Loucy (cell line): Measurements from ENCODE around the gene CIART.

Source experiments
- H2AFZ ChIP-seq: fragments of 200-600 bp; sonication (generic); 2 replicates; pipeline ENCODE4 v1.6.0; 2016; ENCODE audit warnings: antibody characterized with exemption, mild to moderate bottlenecking, low read length, moderate library complexity
- H3F3A ChIP-seq: fragments of 200-600 bp; 2 replicates; pipeline ENCODE4 v1.6.0; 2016; ENCODE audit warnings: antibody characterized with exemption, low read depth, mild to moderate bottlenecking
- H3K27me3 ChIP-seq: fragments of 200-600 bp; sonication (generic); 2 replicates; pipeline ENCODE4 v1.6.1; 2014; ENCODE audit warnings: low read length, mild to moderate bottlenecking; ENCODE audit not compliant: insufficient read depth, poor library complexity, severe bottlenecking
- H3K36me3 ChIP-seq: fragments of 200-600 bp; sonication (generic); 2 replicates; pipeline ENCODE4 v1.6.1; 2016; ENCODE audit warnings: low read length; ENCODE audit not compliant: insufficient read depth
- H3K4me1 ChIP-seq: fragments of 200-600 bp; sonication (generic); 2 replicates; pipeline ENCODE4 v1.5.1; 2014; ENCODE audit warnings: low read length, mild to moderate bottlenecking; ENCODE audit not compliant: insufficient read depth, poor library complexity, severe bottlenecking
- H3K4me2 ChIP-seq: fragments of 200-600 bp; sonication (generic); 2 replicates; pipeline ENCODE4 v1.6.0; 2014; ENCODE audit warnings: antibody characterized with exemption, low read length, low read depth, mild to moderate bottlenecking; ENCODE audit not compliant: poor library complexity, severe bottlenecking
- H3K4me3 ChIP-seq: fragments of 200-600 bp; sonication (generic); 2 replicates; pipeline ENCODE4 v1.5.1; 2014; ENCODE audit warnings: low read length, mild to moderate bottlenecking, mixed read lengths; ENCODE audit not compliant: poor library complexity, severe bottlenecking
- H3K79me2 ChIP-seq: fragments of 200-600 bp; sonication (generic); 2 replicates; pipeline ENCODE4 v1.6.1; 2014; ENCODE audit warnings: low read length; ENCODE audit not compliant: insufficient read depth
- H3K9ac ChIP-seq: fragments of 200-600 bp; sonication (generic); 2 replicates; pipeline ENCODE4 v1.6.0; 2014; ENCODE audit warnings: mild to moderate bottlenecking, low read depth, low read length, moderate library complexity; ENCODE audit not compliant: poor library complexity, severe bottlenecking
- H3K9me2 ChIP-seq: fragments of 200-600 bp; sonication (generic); replicated peaks from 2 replicates; pipeline ENCODE4 v1.6.1; 2016; ENCODE audit warnings: low read depth, low read length, mixed read lengths
- H3K9me3 ChIP-seq: fragments of 200-600 bp; sonication (generic); 2 replicates; pipeline ENCODE4 v1.6.1; 2014; ENCODE audit warnings: mild to moderate bottlenecking, antibody characterized with exemption, low read length, low read depth; ENCODE audit not compliant: insufficient read depth
- H4K20me1 ChIP-seq: fragments of 200-600 bp; sonication (generic); 2 replicates; pipeline ENCODE4 v1.6.0; 2014; ENCODE audit warnings: antibody characterized with exemption, low read length, mild to moderate bottlenecking; ENCODE audit not compliant: insufficient read depth, poor library complexity, severe bottlenecking
- CTCF ChIP-seq: fragments of 200-600 bp; sonication (generic); conservative IDR thresholded peaks from 2 replicates; pipeline ENCODE4 v1.5.1; 2014; ENCODE audit warnings: mild to moderate bottlenecking, antibody characterized with exemption, low read length
- EZH2phosphoT487 ChIP-seq: fragments of 200-600 bp; IDR thresholded peaks from 2 replicates; pipeline ENCODE4 v1.6.1; 2018; ENCODE audit warnings: antibody characterized with exemption, mild to moderate bottlenecking, moderate library complexity, borderline replicate concordance

The CIART gene

GRCh38 chr1:150262388-150263320 is 19.7 kb upstream of the CIART start:
- H3K9ac ChIP-seq, result no peak overlapping the region
- no peaks in the 10 kb centered on the region for H3K27me3 ChIP-seq
- H3K4me2 ChIP-seq, result no peak overlapping the region
- no peaks in the 10 kb centered on the region for H3K9me2 ChIP-seq
- H4K20me1 ChIP-seq, result peaks cover 6% of the 10 kb centered on the region
- peaks cover 21% of the 10 kb centered on the region for H3K79me2 ChIP-seq
- H2AFZ ChIP-seq, result no peak overlapping the region
- H3K36me3 ChIP-seq, result peaks cover 5% of the 10 kb centered on the region; the same call in 1 of the 2 replicates
- no peak for TF ChIP-seq CTCF
- TF ChIP-seq EZH2phosphoT487, result no peak
- no peaks in the 10 kb centered on the region for H3F3A ChIP-seq
- peaks cover 12% of the 10 kb centered on the region for H3K4me1 ChIP-seq
- no peak overlapping the region for H3K4me3 ChIP-seq
- no peaks in the 10 kb centered on the region for H3K9me3 ChIP-seq

DNA sequence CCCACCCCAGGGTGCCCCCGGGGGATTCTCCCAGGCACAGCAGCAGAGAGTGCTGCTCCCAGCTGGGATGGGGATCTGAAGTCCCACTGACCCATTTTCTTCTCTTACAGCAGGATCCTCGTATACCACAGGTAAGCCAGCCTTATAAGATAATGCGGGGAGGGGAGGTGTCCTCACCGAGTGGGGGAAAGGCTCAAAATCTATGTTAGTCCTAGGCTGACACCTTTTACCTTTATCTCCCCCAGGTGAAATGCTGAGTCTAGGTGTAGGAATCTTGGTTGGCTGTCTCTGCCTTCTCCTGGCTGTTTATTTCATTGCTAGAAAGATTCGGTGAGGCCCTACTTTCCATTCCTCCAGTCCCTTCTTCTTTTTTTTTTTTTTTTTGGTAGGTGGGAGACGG is 18.8 kb upstream of the CIART start:
- H3K79me2 ChIP-seq, result peaks cover 29% of the 10 kb centered on the region
- H3K36me3 ChIP-seq, result peaks cover 5% of the 10 kb centered on the region; the same call in 1 of the 2 replicates
- no peak overlapping the region for H3K9ac ChIP-seq
- no peaks in the 10 kb centered on the region for H3K9me2 ChIP-seq
- H2AFZ ChIP-seq, result no peak overlapping the region
- H3K4me1 ChIP-seq, result peaks cover 19% of the 10 kb centered on the region
- H3K27me3 ChIP-seq, result peaks cover 3% of the 10 kb centered on the region
- TF ChIP-seq EZH2phosphoT487 (no peak), CTCF (no peak)
- H3K9me3 ChIP-seq, result no peaks in the 10 kb centered on the region
- no peak overlapping the region for H3K4me3 ChIP-seq
- no peaks in the 10 kb centered on the region for H3F3A ChIP-seq
- no peak overlapping the region for H3K4me2 ChIP-seq
- peaks cover 11% of the 10 kb centered on the region for H4K20me1 ChIP-seq

GRCh38 chr1:150267896-150268295 is 14.5 kb upstream of the CIART start:
- peaks cover 5% of the 10 kb centered on the region; the same call in 1 of the 2 replicates for H3K36me3 ChIP-seq
- H3K4me2 ChIP-seq, result peak overlapping the region; percentile 99
- H3K9me2 ChIP-seq, result no peaks in the 10 kb centered on the region
- peaks cover 4% of the 10 kb centered on the region for H3K27me3 ChIP-seq
- TF ChIP-seq CTCF (no peak), EZH2phosphoT487 (no peak)
- H3K4me1 ChIP-seq, result peaks cover 34% of the 10 kb centered on the region
- no peaks in the 10 kb centered on the region for H3F3A ChIP-seq
- no peaks in the 10 kb centered on the region for H3K9me3 ChIP-seq
- peak overlapping the region; percentile 98 for H3K9ac ChIP-seq
- H3K79me2 ChIP-seq, result peaks cover 33% of the 10 kb centered on the region
- peaks cover 11% of the 10 kb centered on the region for H4K20me1 ChIP-seq
- H2AFZ ChIP-seq, result no peak overlapping the region
- H3K4me3 ChIP-seq, result peak overlapping the region; percentile 98
